HepG2 (cell line): ENCODE results near the gene RRAS. TPM values are rescaled to one million over a fixed set of nuclear protein-coding genes. Genes with fewer than 3 reads are reported as not detected.

Experiments
- KAT8 ChIP-seq: IDR thresholded peaks from 2 replicates; pipeline ENCODE4 v1.6.1; 2016; ENCODE audit warnings: missing genetic modification reagents, missing compliant biosample characterization
- NFIB ChIP-seq: sonication (generic); formaldehyde crosslinking; IDR thresholded peaks from 2 replicates; pipeline ENCODE4 v1.9.0; 2021; ENCODE audit warnings: missing genetic modification reagents, mild to moderate bottlenecking, borderline replicate concordance
- NR2F6 ChIP-seq, 2 experiments: IDR thresholded peaks; 2 replicates each; pipeline ENCODE4 v1.6.1; 2016; ENCODE audit warnings: antibody characterized with exemption in 1 of 2, mild to moderate bottlenecking in 1 of 2
- REXO4 ChIP-seq: sonication (generic); formaldehyde crosslinking; IDR thresholded peaks from 2 replicates; pipeline ENCODE4 v1.8.0; 2022; ENCODE audit warnings: missing genetic modification reagents, mild to moderate bottlenecking, borderline replicate concordance
- RNF2 ChIP-seq: fragments of 450-650 bp; conservative IDR thresholded peaks from 2 replicates; pipeline ENCODE4 v1.6.1; 2016; ENCODE audit warnings: low read depth
- SMAD3 ChIP-seq: sonication (generic); formaldehyde crosslinking; IDR thresholded peaks from 2 replicates; pipeline ENCODE4 v1.4.0; 2020; ENCODE audit warnings: missing genetic modification reagents
- ZFP82 ChIP-seq: sonication (generic); formaldehyde crosslinking; IDR thresholded peaks from 2 replicates; pipeline ENCODE4 v1.5.1; 2020; ENCODE audit warnings: mild to moderate bottlenecking, missing genetic modification reagents, borderline replicate concordance
- ZFP90 ChIP-seq: sonication (generic); formaldehyde crosslinking; IDR thresholded peaks from 2 replicates; pipeline ENCODE4 v1.8.0; 2022; ENCODE audit warnings: missing genetic modification reagents, mild to moderate bottlenecking, inconsistent platforms, borderline replicate concordance
- ZFX ChIP-seq: sonication (generic); formaldehyde crosslinking; IDR thresholded peaks from 2 replicates; pipeline ENCODE4 v1.4.0; 2020; ENCODE audit warnings: mild to moderate bottlenecking, low read depth, missing genetic modification reagents, moderate library complexity
- ZNF205 ChIP-seq: IDR thresholded peaks from 2 replicates; pipeline ENCODE4 v1.6.1; 2018; ENCODE audit warnings: missing biosample characterization, missing genetic modification reagents
- ZNF317 ChIP-seq: sonication (generic); formaldehyde crosslinking; IDR thresholded peaks from 2 replicates; pipeline ENCODE4 v1.5.0; 2020; ENCODE audit warnings: mild to moderate bottlenecking, missing genetic modification reagents
- ZNF550 ChIP-seq: sonication (generic); formaldehyde crosslinking; IDR thresholded peaks from 2 replicates; pipeline ENCODE4 v1.4.0; 2020; ENCODE audit warnings: mild to moderate bottlenecking, missing genetic modification reagents, borderline replicate concordance
- ZSCAN12 ChIP-seq: sonication (generic); formaldehyde crosslinking; IDR thresholded peaks from 2 replicates; pipeline ENCODE4 v1.9.0; 2021; ENCODE audit warnings: mild to moderate bottlenecking, missing genetic modification reagents
- polyA plus RNA-seq, 8 experiments: library from polyadenylated mRNA; depleted of rRNA in 3 of 8; stranded (reverse) in 7 of 8; unstranded in 1 of 8; fragments of >200 nt; fragmentation: Illumina TruSeq in 4 of 8; extraction: Trizol in 4 of 8; gene quantifications; 2 replicates each; pipeline versions ENCODE4 v1.2.1 to v1.2.3, GENCODE V29; 2011 to 2016; ENCODE audit warnings: low read depth in 4 of 8, missing spikeins in 1 of 8, mixed read lengths in 1 of 8; ENCODE audit not compliant: insufficient read depth in 1 of 8
- total RNA-seq, 5 experiments: library from RNA; depleted of rRNA; stranded (reverse); fragments of >200 nt; fragmentation: Illumina TruSeq; extraction: Trizol; gene quantifications; 2 replicates each; pipeline ENCODE4 v1.2.3, GENCODE V29; 2016; ENCODE audit warnings: low read depth in 1 of 5
- TF ChIP-seq, protein P1 (sequence below): sonication (generic); formaldehyde crosslinking; IDR thresholded peaks from 2 replicates; pipeline ENCODE4 v1.5.0; 2020; ENCODE audit warnings: missing genetic modification reagents
- TF ChIP-seq, protein P2 (sequence below): sonication (generic); formaldehyde crosslinking; IDR thresholded peaks from 2 replicates; pipeline ENCODE4 v1.4.0; 2020; ENCODE audit warnings: missing genetic modification reagents
- TF ChIP-seq, protein P3 (sequence below): sonication (generic); formaldehyde crosslinking; conservative IDR thresholded peaks from 2 replicates; pipeline ENCODE4 v1.4.0; 2020; ENCODE audit warnings: mild to moderate bottlenecking, missing genetic modification reagents, moderate library complexity
- TF ChIP-seq, protein P4 (sequence below): sonication (generic); formaldehyde crosslinking; IDR thresholded peaks from 2 replicates; pipeline ENCODE4 v1.5.0; 2020; ENCODE audit warnings: missing genetic modification reagents
- TF ChIP-seq, protein P5 (sequence below): sonication (generic); formaldehyde crosslinking; conservative IDR thresholded peaks from 2 replicates; pipeline ENCODE4 v1.4.0; 2020; ENCODE audit warnings: missing genetic modification reagents
- TF ChIP-seq, protein P6 (sequence below): sonication (generic); formaldehyde crosslinking; IDR thresholded peaks from 2 replicates; pipeline ENCODE4 v1.4.0; 2020; ENCODE audit warnings: low read depth, mild to moderate bottlenecking, missing genetic modification reagents

RRAS gene
- total and polyA plus RNA-seq, 2 of the 13 experiments (the other 11 are each of a cell fraction or from before 2014, with no cell fraction given) = 1.5 to 12.0 TPM

DNA sequence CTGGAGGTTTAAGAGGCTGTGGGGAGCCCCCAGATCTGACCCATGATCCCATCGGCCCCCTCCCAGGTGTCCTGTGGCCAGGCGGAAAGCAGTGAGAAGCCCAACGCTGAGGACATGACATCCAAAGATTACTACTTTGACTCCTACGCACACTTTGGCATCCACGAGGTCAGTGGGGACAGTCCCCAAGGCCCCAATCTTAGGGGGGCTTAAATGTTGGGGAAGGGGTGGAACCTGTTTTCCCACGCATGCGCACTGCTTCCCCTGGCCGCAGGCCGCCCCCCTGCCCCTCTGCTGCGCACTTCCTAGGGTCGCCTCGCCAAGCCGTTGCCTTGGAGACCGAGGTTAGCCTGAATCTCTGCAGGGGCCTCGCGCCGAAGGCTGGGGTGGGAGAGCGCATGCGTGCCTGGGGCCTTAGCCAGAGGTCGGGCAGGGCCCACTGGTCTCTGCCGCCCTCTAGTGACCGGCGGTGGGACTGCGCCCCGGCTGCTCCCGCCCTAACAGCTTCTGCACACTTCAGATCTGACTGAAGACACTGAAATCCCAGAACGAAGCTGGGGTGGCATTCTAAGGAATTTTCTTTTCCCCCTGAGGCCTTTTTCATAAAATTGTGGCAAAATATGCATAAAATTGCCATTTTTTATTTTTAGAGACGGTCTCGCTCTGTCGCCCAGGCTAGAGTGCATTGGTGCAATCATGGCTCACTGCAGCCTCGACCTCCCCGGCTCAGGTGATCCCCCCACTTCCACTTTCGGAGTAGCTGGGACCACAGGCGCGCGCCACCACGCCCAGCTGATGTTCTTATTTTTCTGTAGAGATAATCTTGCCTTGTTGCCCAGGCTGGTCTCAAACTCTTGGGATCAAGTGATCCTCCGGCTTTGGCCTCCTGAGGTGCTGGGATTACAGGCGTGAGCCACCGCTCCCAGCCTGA, 40.7 kb upstream of the RRAS start (continued):
- TF ChIP-seq NR2F6 (IDR thresholded peaks at IDR 0.05) (no peak), NR2F6 (CRISPR knock-in tag; IDR thresholded peaks at IDR 0.05) (peak; percentile 52; the same call in 1 of the 2 replicates), KAT8 (CRISPR knock-in tag) (peak; percentile 35; the same call in 1 of the 2 replicates), ZNF550 (CRISPR knock-in tag) (no peak), SMAD3 (CRISPR knock-in tag) (no peak), RNF2 (no peak), ZNF205 (CRISPR knock-in tag) (no peak), ZNF317 (no peak), REXO4 (no peak), ZSCAN12 (CRISPR knock-in tag) (no peak), ZFX (peak; percentile 44; the same call in 1 of the 2 replicates), NFIB (CRISPR knock-in tag) (no peak), ZFP90 (CRISPR knock-in tag) (no peak), ZFP82 (no peak)
- TF ChIP-seq, protein P1, sequence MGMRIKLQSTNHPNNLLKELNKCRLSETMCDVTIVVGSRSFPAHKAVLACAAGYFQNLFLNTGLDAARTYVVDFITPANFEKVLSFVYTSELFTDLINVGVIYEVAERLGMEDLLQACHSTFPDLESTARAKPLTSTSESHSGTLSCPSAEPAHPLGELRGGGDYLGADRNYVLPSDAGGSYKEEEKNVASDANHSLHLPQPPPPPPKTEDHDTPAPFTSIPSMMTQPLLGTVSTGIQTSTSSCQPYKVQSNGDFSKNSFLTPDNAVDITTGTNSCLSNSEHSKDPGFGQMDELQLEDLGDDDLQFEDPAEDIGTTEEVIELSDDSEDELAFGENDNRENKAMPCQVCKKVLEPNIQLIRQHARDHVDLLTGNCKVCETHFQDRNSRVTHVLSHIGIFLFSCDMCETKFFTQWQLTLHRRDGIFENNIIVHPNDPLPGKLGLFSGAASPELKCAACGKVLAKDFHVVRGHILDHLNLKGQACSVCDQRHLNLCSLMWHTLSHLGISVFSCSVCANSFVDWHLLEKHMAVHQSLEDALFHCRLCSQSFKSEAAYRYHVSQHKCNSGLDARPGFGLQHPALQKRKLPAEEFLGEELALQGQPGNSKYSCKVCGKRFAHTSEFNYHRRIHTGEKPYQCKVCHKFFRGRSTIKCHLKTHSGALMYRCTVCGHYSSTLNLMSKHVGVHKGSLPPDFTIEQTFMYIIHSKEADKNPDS (CRISPR knock-in tag) = no peak
- TF ChIP-seq, protein P2, sequence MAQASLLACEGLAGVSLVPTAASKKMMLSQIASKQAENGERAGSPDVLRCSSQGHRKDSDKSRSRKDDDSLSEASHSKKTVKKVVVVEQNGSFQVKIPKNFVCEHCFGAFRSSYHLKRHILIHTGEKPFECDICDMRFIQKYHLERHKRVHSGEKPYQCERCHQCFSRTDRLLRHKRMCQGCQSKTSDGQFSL (CRISPR knock-in tag) = no peak
- TF ChIP-seq, protein P3, sequence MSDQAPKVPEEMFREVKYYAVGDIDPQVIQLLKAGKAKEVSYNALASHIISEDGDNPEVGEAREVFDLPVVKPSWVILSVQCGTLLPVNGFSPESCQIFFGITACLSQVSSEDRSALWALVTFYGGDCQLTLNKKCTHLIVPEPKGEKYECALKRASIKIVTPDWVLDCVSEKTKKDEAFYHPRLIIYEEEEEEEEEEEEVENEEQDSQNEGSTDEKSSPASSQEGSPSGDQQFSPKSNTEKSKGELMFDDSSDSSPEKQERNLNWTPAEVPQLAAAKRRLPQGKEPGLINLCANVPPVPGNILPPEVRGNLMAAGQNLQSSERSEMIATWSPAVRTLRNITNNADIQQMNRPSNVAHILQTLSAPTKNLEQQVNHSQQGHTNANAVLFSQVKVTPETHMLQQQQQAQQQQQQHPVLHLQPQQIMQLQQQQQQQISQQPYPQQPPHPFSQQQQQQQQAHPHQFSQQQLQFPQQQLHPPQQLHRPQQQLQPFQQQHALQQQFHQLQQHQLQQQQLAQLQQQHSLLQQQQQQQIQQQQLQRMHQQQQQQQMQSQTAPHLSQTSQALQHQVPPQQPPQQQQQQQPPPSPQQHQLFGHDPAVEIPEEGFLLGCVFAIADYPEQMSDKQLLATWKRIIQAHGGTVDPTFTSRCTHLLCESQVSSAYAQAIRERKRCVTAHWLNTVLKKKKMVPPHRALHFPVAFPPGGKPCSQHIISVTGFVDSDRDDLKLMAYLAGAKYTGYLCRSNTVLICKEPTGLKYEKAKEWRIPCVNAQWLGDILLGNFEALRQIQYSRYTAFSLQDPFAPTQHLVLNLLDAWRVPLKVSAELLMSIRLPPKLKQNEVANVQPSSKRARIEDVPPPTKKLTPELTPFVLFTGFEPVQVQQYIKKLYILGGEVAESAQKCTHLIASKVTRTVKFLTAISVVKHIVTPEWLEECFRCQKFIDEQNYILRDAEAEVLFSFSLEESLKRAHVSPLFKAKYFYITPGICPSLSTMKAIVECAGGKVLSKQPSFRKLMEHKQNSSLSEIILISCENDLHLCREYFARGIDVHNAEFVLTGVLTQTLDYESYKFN (CRISPR knock-in tag) = no peak
- TF ChIP-seq, protein P4, sequence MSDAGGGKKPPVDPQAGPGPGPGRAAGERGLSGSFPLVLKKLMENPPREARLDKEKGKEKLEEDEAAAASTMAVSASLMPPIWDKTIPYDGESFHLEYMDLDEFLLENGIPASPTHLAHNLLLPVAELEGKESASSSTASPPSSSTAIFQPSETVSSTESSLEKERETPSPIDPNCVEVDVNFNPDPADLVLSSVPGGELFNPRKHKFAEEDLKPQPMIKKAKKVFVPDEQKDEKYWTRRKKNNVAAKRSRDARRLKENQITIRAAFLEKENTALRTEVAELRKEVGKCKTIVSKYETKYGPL (CRISPR knock-in tag) = no peak
- TF ChIP-seq, protein P5, sequence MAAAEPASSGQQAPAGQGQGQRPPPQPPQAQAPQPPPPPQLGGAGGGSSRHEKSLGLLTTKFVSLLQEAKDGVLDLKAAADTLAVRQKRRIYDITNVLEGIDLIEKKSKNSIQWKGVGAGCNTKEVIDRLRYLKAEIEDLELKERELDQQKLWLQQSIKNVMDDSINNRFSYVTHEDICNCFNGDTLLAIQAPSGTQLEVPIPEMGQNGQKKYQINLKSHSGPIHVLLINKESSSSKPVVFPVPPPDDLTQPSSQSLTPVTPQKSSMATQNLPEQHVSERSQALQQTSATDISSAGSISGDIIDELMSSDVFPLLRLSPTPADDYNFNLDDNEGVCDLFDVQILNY (CRISPR knock-in tag) = 0 out of 2 replicates have a peak, but pooled peaks have one; percentile 17
- TF ChIP-seq, protein P6, sequence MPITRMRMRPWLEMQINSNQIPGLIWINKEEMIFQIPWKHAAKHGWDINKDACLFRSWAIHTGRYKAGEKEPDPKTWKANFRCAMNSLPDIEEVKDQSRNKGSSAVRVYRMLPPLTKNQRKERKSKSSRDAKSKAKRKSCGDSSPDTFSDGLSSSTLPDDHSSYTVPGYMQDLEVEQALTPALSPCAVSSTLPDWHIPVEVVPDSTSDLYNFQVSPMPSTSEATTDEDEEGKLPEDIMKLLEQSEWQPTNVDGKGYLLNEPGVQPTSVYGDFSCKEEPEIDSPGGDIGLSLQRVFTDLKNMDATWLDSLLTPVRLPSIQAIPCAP (CRISPR knock-in tag) = no peak
